COLO668 (cell line): Measurements from ENCODE around the gene EXOSC9.
"Not testable (repeated sequence)": the region's sequence is repeated elsewhere in the genome, so short reads cannot be mapped to it uniquely, and the experiment has no call there.

Experiments
- DNase-seq: peaks from one replicate; lab custom pipeline; 2025; ENCODE audit not compliant: unreplicated experiment; lab: John Stamatoyannopoulos, UW

Gene EXOSC9, protein sequence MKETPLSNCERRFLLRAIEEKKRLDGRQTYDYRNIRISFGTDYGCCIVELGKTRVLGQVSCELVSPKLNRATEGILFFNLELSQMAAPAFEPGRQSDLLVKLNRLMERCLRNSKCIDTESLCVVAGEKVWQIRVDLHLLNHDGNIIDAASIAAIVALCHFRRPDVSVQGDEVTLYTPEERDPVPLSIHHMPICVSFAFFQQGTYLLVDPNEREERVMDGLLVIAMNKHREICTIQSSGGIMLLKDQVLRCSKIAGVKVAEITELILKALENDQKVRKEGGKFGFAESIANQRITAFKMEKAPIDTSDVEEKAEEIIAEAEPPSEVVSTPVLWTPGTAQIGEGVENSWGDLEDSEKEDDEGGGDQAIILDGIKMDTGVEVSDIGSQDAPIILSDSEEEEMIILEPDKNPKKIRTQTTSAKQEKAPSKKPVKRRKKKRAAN

DNA sequence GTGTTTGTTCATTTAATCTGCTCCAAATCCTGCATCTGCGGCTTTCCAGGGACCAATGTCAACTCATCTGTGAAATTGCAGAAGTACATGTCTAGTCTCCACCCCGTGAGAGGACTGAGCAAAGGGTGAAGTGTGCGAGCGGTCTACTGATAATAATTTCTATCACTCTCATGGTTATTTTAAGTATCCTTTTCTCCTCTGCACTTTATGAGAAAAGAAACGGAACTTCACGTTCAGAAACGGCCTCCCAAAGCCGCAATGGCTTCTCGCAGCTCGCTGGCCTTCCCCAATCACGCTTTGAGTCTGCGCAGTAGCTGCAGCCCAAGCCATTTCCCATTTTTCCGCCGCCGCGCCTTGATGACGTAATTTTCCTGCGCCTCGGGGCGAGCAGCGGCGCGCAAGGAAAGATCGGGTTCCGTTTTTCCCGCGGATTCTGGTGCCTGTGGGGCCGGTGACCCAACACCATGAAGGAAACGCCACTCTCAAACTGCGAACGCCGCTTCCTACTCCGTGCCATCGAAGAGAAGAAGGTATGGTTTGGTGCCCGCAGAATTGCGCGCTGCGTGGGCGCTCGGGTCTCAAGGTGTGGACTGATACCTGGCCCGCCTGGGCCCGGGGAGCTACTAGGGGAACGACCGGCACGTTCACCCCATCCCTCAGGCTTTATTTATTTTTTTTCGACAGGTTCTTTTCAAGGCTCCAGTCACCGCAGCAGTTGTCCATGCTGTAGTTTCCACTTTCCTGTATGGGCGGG lies at the start of gene EXOSC9:
Gene EXOSC9, plus strand, starts transcription at position 363 of the 754 bp plus-strand sequence. Its CDS starts 102 bp downstream, at position 465.
- DNase-seq = peak; percentile 94

DNA sequence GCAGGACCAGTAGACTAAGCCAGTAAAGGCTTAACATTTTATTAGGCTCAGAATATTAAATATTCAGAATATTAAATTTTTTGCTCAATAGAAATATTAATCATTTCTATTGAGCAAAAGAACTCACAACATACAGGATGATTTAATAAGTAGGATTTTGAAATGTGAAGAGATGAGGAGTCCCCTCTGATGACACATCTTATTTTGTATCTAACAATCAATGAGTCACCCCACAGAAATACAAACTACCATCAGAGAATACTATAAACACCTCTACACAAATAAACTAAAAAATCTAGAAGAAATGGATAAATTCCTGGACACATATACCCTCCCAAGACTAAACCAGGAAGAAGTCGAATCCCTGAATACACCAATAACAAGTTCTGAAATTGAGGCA lies 49.0 kb upstream of the EXOSC9 start:
- DNase-seq = not testable (repeated sequence)

DNA sequence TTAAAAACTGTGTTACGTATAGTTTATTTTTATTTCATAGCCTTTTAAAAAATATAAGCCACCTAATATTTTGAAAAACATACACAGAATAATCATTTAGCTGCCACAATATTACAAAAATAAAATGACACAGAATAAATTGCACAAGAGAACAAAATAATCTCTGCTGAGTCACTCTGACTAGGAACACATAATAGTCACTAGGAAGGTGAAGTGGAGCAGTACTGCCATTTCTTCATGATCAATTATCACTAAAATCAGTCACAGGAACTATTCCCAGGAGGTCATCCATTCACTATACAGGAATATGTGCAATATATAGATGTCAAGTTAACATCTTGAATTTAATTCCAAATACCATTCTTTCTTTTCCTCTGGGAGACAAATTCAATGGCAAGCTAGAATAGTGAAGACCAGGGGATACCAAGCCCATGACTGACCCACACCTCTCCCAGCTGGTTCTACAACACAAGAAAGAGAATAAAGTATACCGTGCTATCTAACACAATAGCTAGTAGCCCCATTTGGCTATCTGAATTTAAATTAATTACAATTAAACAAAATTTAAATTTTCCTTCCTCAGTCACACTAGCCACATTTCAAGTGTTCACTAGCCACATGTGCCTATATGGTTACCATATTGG lies 42.1 kb upstream of the EXOSC9 start:
- DNase-seq = no peak

DNA sequence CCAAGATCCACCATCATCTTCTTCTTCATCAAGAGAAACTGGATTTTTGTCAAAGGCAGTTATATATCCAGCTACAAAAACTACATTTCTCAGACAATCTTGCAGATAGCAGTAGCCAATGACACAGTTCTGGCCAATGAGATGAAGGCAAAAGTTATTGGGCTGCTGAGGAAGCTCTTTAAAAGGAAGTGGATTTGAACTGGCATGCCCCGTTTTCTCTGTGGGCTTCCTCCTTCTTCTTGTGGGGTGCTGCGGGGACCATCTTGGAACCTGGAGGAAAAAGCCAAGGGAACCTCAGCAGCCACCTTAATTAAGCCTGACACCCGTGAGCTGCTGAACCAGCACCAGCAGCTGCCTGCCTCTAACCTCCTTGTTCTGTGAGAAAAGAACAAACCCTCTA lies 40.9 kb upstream of the EXOSC9 start:
- no peak for DNase-seq

DNA sequence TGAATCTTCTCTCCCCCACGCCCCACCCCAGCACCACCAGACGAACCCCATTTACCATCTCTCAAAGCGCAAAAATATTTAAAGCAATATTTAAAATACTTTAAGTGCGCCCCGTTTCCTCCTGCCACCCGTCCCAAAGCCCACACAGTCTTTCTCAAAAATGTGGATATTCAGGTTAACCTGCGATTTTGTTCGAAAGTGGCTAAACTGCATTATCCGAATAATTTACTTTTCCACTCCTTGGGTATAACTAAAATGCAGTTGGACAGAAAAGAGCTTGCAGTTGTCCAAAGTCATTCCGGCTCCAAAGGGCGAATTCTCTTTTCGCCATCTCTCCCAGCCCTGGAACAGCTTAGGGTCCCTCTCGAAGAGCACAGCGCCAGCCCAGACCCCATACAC lies 36.8 kb upstream of the EXOSC9 start:
- no peak for DNase-seq

DNA sequence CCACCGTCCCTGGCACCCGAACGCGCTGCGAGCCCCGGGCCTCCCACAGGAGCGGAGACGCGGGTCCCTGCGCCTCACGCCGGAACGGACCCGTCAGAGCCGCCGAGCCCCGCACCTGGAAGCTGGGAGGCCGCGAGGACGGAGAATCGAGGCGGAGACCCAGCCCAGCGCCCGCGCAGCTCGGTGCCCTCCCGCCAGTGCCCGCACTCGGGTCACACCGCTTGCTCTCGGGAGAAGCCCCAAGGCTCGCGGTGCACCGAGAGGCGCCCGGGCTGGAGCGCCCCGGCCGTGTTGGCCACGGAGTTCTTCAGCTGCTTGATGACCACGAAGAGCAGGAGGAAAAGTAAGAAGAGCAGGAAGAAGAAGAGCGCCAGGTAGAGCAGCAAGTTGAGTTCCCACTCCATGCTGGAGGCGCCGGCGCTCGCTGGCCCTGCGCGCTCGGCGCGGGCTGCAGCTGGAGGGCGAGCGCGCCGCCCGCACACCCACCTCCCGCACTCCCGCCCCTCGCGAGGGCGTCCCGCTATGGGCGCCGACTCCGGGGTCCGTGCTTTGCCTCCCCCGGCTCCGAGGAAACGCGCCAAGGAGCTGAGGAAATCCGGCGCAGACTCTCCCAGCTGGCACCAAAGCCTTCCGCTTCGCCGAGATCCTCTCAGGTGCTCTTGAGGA lies 36.3 kb upstream of the EXOSC9 start, which contains the start of gene SMIM43:
Gene SMIM43, minus strand, starts transcription at position 463 of the 666 bp plus-strand sequence. Its CDS starts 59 bp downstream, at position 404.
- no peak for DNase-seq

DNA sequence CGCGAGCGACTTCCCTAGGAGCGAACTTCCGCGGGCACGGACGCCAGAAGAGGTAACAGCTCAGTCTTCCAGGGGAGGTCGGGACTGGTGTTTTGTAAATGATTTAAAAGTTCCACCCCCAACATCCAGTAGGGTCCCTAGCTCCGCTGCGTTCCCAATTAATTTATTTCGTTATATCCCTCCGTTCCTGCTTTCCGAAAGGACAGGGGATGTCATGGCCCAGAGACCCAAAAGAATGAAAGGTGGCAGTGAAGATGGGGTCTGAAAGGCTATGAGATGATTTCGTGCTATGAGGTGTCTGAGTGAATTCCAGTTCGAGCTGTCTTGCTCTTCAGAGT lies 35.8 kb upstream of the EXOSC9 start:
- DNase-seq = no peak

DNA sequence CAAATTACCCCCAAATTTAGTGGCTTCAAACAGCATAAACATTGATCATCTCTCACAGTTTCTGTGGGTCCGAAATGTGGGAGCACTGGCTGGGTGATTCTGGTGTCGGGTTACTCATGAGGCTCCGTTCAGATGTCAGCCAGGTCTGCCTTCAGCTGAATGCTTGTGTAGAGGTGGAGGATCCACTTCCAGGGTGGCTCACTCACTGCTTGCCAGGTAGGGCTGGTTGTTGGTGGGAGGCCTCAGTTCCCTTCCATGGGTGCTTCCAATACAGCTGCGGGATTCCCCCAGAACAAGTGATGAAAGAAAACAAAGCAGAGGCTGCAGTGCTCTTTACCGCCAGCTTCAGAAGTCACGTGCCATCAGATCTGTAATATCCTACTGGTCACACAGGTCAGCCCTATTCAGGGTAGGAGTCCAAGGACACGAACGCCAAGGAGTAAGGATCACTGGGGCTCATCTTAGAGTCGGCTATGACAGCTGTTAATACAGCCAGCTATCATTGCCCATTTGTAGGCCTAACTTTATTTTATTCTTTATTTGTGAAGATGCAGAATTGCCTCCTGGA lies 35.1 kb upstream of the EXOSC9 start:
- no peak for DNase-seq

DNA sequence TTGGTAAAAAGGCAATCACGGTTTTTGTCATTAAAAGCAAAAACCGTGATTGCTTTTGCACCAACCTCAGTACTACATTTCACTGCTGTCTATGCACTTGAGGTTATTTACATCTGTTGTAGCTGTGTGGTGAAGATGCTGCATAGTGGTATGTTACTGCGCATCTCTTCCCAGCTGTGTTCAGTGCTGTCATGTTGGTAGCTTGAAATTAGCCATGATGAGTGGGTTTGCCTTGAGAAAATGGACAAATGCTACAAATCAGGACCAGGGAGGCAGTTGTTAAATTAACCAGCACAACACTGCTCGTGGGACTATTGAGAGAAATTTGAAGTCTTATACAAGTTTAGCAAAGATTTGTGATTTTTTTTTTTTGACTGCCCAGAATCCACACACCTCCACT lies 34.0 kb upstream of the EXOSC9 start:
- no peak for DNase-seq

DNA sequence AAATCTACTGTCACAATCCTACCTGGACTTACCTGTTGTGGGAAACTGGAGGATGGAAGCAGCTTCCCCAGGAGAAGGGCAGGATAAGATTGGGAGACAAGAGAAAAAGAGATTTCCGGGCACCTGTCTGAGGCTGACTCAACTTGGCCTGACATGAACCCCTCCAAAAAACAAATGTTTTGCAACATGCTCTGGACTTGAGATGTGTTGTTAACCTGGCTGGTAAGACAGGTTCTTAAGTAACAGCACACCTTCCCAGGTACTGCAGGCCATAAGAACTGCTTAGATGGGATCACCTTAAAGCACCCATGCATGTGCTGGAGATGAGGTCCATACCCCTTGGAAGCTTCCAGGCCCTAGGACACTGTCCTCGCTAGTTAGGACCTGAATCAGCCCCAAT lies 31.8 kb upstream of the EXOSC9 start:
- no peak for DNase-seq

DNA sequence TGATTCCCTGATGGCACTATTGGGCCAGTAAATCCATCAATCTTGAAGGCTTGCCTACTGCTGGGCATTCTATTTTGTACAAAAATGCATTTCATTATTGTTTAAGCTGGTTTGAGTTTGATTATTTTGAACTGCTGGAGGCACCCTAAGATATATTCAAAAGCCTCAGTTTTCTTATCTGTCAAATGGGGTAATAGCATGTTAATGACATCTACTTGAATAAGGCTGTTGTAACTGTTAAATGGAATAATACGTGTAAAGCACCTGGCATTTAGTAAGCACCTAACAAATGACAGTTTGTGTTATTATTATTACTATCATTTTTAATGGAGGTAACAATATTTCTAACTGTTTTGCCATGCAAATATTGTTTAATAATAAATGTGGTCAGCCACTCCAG lies 29.3 kb upstream of the EXOSC9 start:
- DNase-seq = no peak

DNA sequence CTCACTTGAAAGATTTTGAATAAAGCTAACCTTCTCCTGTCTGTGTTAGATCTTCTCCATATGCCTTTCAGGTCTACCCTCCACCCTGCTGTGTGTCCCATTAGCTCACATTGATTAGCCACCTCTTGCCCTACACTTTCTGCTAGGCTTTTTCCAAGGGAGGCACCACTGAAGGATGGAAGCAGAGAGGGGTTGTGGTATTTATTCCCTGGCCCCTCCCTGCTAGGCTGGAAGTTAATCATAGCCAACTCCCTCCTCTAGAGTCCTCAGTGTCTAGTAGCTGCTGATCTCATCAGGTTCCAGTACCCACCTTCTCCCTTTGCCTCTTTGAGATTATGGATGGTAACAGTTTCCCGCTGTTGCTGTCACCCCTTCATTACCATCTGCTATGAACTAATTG lies 27.2 kb upstream of the EXOSC9 start:
- no peak for DNase-seq

DNA sequence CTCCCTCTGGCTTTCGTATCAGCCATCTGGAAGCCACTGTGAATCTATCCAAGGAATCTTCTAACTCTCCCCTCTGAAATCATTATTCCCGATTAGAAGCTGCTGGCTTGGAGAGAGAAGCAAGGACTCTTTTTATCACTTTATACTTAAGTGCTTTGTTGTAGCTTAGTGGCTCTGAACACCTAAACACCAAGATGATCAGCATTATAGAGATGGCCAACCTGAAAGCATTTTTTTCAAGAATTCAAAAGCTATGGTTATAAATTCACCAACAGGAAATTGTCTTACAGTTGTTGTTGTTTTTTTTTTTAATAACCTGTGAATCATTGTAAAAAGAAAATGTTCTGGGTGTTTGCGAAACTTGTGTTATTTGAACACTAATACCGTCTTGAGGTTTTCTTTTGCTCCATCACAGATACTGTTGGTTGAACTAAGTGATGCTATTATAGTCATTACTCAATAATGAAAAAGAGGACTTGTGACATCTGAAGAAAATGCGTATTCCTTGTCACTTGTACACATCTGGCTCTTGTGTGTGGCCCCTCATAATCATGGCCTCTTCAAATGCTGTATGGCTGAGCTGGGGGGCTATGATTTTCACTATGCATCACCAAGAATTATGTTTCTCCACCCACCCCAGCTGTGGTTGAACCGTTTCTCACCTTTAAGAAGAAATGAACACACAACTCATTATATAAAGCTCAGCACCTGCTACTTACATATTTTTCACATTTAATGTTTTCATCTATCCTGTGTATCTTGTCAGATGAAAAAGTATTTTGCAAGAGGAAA lies 24.3 kb upstream of the EXOSC9 start:
- no peak for DNase-seq

DNA sequence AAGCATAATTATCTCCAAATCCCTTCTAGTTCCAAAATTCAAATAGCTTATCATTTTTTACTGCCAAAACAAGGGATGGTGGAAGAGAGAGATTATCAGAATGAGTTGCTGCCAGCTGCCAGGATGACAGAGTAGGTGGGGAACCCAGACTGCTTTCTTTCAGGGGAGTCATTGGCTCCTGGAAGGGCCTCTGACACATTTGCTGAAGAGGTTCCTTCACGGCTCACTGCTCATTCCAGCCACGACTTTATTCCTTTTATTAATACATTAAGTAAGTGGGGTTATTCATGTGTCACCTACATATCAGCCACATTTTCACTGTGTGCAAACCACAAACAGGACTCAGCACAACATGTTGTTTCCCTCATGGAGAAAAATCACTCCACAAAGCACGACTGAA lies 23.5 kb upstream of the EXOSC9 start:
- no peak for DNase-seq

DNA sequence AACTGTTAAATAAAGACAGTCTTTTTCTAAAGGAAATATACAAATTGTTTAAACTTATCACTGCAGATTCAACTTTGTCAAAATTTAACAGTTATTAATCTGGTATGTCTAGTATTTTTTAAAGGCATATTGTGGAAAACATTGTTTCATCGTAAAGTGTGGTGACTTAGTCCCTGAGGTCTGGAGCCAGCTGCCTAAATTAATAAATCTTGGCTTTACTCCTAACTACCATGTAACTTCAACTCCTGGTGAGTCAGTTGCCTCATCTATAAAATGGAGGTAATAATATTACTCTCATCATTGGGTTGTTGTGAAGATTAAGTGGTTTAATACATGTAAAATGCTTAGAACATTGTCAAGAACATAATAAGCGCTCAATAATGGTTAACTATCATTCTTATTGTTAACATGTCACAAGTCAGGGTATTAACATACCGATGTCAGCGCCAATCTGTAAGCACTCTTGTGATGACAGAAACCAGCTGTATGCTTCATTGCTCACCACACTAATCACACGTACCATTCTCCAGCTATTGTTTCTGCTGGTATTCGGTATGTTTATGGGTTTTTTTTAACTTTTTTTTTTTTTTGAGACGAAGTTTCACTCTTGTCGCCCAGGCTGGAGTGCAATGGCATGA lies 22.0 kb upstream of the EXOSC9 start:
- DNase-seq = no peak

DNA sequence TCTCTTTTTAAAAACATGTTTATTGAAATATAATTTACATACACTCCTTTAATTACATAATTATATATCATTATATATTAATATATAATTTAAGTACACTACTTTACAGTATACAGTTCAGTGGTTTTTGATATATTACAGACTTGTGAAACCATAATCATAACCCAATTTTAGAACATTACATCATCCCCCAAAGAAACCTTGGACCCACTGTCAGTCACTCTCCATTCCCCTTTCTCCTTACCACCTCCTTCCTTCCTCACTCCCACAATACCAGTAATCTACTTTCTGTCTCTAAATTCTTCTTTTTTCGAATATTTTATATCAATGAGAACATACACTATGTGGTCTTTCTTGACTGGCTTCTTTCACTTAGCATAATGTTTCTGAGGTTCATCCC lies 17.9 kb upstream of the EXOSC9 start:
- no peak for DNase-seq

DNA sequence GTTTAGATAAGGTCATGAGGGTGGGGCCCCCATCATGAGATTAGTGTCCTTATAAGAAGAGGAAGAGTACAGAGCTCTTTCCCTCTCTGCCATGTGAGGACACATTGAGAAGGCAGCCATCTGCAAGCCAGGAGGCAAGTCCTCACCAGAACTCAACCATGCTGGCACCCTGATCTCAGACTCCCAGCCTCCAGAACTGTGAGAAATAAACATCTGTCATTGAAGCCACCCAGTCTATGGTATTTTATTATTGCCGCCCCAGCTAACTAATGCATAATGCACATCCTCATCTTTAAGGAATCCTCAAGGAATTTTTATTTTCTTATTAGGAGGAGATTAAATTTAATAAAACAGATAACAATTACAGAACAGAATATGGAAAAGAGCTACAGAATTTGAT lies 16.7 kb upstream of the EXOSC9 start:
- DNase-seq = no peak

DNA sequence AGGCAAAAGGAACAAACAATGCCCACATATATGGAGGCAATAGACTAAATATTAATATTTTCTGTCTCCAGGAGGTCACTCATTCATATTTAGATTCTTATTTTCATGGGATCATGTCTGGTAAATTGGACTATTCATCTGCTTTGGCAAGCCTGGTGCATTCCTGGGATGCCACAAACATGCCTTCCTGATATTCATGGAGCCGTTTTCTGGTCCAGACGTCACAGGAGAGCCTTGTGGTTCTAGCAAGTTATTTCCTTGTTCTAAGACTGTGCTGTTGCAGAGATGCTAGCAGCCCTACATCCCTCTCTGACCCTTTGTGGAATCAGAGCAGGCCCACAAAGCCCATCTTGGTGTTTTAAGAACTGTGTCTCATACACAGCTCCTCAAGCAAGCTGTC lies 16.1 kb upstream of the EXOSC9 start:
- DNase-seq = no peak

DNA sequence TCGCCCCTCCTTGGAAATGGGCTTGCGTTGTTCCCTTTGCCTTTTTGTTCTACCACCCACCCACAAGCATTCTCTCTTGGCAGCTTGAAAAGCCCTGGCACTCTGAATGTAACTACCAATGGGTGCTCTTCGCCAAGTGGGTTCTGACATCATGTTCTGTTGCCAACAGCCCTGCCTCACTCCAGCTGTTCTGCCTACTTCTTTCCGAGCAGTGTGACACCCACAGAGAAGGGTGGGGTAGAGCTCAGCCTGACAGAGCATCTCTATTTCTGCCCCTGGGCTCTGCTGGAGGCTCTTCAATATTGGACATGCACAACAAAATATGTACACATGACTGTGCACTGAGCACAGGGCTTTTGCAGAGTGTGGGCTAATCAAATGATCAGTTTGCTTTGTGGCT lies 15.6 kb upstream of the EXOSC9 start:
- no peak for DNase-seq

DNA sequence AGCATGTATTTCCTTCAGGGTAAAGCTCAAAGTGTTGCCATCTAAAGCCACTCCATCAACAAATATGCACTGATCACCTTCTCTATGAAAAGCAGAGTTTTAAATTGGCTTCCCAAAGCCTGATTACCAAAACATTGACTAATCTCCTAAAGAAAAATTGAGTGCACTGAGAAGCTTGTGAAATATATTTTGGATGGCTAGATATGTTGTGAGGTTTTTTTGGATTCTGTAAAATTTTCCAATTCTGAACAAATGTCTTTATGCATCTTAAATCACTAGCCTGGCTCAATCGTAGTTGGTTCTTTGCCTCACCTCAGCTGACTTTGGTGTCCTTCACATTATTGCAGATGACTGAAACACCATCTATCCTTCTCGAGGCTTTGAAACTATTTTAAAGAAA lies 14.9 kb upstream of the EXOSC9 start:
- no peak for DNase-seq
